WTC11 (cell line): Measurements from ENCODE around the gene TMEM63B.

Experiments used
- TF ChIP-seq, protein P1 (sequence below): sonication (generic); formaldehyde crosslinking; IDR thresholded peaks from 2 replicates; pipeline ENCODE4 v1.8.1; 2023; ENCODE audit warnings: mild to moderate bottlenecking, missing genetic modification reagents
- TF ChIP-seq, protein P2 (sequence below): fragments of 250-450 bp; sonication (Bioruptor Pico); IDR thresholded peaks from 2 replicates; pipeline ENCODE4 v2.1.2; 2022; ENCODE audit warnings: mild to moderate bottlenecking, moderate library complexity
- TF ChIP-seq, protein P3 (sequence below): fragments of 200-600 bp; IDR thresholded peaks from 2 replicates; pipeline ENCODE4 v1.8.0; 2022; ENCODE audit warnings: antibody characterized with exemption

DNA sequence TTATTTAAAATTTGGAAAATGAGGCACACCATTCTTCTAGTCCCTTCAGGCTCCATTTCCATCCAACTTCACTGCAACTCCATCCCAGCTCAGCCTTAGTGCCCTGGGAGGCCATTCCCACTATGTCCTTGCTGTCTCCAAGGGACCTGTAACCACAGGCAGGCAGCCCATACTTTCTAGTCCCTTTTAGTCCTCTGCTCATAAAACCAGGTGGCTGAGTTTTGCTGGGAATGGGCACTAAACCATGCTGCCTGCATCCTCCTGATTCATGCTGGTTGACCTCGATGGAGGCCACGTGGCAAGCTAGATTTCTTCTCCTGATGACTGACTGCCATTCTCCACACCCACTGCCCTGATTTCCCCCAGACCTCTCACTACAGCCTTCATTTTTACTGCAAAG is 61.9 kb downstream of the TMEM63B start:
- TF ChIP-seq, protein P1, sequence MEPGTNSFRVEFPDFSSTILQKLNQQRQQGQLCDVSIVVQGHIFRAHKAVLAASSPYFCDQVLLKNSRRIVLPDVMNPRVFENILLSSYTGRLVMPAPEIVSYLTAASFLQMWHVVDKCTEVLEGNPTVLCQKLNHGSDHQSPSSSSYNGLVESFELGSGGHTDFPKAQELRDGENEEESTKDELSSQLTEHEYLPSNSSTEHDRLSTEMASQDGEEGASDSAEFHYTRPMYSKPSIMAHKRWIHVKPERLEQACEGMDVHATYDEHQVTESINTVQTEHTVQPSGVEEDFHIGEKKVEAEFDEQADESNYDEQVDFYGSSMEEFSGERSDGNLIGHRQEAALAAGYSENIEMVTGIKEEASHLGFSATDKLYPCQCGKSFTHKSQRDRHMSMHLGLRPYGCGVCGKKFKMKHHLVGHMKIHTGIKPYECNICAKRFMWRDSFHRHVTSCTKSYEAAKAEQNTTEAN, result no peak
- TF ChIP-seq, protein P2, sequence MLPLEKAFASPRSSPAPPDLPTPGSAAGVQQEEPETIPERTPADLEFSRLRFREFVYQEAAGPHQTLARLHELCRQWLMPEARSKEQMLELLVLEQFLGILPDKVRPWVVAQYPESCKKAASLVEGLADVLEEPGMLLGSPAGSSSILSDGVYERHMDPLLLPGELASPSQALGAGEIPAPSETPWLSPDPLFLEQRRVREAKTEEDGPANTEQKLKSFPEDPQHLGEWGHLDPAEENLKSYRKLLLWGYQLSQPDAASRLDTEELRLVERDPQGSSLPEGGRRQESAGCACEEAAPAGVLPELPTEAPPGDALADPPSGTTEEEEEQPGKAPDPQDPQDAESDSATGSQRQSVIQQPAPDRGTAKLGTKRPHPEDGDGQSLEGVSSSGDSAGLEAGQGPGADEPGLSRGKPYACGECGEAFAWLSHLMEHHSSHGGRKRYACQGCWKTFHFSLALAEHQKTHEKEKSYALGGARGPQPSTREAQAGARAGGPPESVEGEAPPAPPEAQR (CRISPR knock-in tag), result no peak
- TF ChIP-seq, protein P3, sequence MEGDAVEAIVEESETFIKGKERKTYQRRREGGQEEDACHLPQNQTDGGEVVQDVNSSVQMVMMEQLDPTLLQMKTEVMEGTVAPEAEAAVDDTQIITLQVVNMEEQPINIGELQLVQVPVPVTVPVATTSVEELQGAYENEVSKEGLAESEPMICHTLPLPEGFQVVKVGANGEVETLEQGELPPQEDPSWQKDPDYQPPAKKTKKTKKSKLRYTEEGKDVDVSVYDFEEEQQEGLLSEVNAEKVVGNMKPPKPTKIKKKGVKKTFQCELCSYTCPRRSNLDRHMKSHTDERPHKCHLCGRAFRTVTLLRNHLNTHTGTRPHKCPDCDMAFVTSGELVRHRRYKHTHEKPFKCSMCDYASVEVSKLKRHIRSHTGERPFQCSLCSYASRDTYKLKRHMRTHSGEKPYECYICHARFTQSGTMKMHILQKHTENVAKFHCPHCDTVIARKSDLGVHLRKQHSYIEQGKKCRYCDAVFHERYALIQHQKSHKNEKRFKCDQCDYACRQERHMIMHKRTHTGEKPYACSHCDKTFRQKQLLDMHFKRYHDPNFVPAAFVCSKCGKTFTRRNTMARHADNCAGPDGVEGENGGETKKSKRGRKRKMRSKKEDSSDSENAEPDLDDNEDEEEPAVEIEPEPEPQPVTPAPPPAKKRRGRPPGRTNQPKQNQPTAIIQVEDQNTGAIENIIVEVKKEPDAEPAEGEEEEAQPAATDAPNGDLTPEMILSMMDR, result no peak
